HT-29 (cell line): ENCODE results near the gene CCZ1. TPM values are rescaled to one million over a fixed set of nuclear protein-coding genes. Genes with fewer than 3 reads are reported as not detected.
"Not testable (repeated sequence)": the region's sequence is repeated elsewhere in the genome, so short reads cannot be mapped to it uniquely, and the experiment has no call there.

Source experiments
- DNase-seq: peaks from one replicate; pipeline ENCODE4 v3.0.0-alpha.2; 2015; ENCODE audit warnings: low spot score
- total RNA-seq: library from RNA; depleted of rRNA; stranded (reverse); fragments of >200 nt; shearing (Covaris generic); gene quantifications from 2 replicates; pipeline ENCODE4 v1.2.3, GENCODE V29; 2014; rRNA removed

Gene CCZ1
- total RNA-seq, result 50.2 and 55.0 TPM in 2 replicates

DNA sequence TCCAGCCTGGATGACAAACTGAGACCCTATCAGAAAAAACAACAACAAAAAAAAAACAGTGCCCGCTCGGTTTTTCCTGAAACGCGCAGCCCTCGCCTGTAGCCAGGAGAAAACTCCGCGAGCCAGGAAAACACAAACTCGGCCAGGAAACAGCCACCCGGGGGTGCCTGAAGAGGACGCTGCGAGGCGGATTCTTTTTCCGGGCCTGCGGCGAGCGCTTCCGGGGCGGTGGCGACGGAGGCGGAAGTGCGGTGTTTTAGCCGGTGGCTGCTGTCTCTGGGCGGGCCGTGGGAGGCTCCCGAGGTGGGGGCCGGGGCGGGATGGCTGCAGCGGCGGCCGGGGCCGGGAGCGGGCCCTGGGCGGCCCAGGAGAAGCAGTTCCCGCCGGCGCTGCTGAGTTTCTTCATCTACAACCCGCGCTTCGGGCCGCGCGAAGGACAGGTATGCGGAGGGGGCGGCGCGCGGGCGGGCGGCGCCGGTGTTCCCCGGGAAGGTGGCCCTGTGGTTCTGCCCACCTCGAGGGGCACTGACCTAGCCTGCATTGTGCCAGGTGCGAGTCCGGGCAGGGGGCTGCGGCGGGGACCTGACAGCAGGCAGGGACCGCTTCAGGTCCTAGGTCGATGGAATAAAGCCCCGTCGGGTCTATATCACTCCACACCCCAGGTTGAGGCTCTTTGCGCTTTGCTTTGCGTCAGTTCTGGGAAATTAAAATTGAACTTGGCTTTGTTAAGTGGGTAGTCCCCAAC lies at the start of gene CCZ1:
Gene CCZ1 (plus strand): TSS at position 254 of the 745 bp plus-strand sequence. CDS start 67 bp downstream, at position 321.
- peak; percentile 55 for DNase-seq

- no peak for DNase-seq
Measured at GRCh38 chr7:5850944-5851343, 47.6 kb upstream of the CCZ1 start.

DNA sequence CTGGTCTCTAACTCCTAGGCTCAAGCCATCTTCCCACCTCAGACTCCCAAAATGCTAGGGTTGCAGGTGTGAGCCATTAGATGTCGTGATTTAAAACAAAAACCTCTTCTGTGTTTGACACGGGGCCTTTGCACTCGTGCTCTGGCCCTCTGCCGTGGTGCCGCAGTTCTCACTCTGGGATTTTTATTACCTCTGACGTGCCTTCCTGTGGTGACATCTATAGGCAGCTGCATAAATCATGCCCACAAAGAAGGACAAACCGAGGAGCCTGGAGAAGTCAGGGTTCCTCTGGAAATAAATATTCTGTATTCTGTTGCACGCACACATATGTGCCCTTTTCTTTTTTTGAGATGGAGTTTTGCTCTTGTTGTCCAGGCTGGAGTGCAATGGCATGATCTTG lies 43.8 kb upstream of the CCZ1 start:
- DNase-seq, result peak; percentile 22

DNA sequence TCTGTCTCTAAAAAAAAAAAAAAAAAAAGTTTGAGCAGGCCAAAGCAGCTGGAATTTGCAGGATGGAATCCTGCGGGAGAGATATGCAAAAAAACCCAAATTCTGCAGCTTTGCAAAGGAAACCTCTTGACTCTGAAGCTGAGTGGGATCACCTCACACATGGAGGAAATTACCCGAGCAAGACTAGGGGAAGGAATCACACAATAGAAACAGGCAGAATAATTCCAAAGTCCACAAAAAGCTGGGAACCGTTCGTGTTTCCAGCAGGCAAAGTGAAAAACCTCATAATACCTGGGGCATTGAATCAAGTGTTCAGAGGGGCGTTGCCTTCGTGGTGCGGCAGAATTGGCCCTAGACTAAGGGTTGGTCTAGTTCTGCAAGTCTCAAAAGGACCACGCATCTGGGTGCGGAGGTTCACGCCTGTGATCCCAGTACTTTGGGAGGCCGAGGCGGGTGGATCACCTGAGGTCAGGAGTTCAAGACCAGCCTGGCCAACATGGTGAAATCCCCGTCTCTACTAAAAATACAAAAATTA lies 41.4 kb upstream of the CCZ1 start:
- DNase-seq, result not testable (repeated sequence)

DNA sequence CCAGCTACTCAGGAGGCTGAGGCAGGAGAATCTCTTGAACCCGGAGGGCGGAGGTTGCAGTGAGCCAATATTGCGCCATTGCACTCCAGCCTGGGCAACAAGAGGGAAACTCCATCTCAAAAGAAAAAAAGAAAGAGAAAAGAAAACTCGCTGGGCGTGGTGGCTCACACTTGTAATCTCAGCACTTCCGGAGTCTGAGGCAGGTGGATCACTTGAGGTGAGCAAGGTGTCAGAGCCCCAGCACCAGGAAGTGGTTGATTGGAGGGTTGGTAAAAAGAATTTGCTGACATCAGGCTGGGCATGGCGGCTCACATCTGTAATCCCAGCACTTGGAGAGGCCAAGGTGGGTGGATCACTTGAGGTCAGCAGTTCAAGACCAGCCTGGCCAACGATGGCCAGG lies 40.0 kb upstream of the CCZ1 start:
- DNase-seq, result not testable (repeated sequence)

- DNase-seq, result not testable (repeated sequence)
Measured at GRCh38 chr7:5861281-5861680, 37.3 kb upstream of the CCZ1 start.

GRCh38 chr7:5862753-5863366 lies 35.7 kb upstream of the CCZ1 start:
- not testable (repeated sequence) for DNase-seq

DNA sequence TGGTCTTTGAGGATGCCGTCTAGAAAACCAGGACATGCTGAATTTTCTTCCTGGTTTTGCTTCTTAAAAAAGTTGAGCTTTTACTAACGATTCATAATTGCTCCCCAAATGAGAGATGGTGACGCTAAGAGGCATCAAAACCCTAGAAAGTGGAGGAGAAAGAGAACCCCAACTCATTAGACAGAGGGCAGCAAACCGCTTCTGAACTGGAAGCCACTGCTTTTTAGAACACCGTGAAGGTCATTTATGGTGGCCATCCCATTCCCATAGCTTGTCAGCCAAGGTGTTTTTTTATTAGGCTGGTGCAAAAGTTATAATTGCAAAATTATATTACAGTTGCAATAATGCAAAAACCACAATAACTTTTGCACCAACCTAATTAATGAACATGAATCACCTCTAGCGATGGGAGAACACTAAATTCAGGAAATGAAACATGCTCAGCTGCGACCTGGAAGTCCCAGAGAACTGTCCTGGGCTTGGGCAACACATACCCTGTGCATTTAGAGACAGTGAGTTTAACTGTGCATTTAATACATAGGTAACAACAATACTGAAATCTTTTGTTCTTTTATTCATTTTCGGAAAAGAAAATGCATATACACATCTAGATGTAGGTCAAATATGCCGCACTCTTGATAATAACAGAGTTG lies 33.1 kb upstream of the CCZ1 start:
- not testable (repeated sequence) for DNase-seq

- DNase-seq, result no peak
Measured at GRCh38 chr7:5867060-5867459, 31.5 kb upstream of the CCZ1 start.

- DNase-seq, result peak; percentile 9
Measured at GRCh38 chr7:5868928-5869341, 29.6 kb upstream of the CCZ1 start.

DNA sequence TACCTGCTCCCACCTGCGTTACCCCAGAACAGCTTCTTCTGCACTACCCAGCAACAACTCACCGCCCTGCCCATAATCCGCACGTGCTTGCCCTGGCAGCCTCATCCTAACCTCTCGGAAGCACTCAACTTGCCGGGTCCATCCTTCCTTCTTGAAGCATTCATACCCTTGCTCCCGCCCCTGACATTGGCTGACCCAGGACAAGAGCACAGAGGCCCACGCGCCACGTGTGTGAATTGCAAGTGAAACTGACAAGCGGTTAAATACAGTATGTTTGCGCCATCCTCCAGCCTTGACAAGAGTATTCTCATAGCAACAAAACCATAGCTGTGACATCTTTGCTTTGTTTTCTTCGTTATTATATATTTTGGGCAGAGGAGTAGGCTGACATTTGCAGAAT lies 28.8 kb upstream of the CCZ1 start:
- DNase-seq, result no peak

DNA sequence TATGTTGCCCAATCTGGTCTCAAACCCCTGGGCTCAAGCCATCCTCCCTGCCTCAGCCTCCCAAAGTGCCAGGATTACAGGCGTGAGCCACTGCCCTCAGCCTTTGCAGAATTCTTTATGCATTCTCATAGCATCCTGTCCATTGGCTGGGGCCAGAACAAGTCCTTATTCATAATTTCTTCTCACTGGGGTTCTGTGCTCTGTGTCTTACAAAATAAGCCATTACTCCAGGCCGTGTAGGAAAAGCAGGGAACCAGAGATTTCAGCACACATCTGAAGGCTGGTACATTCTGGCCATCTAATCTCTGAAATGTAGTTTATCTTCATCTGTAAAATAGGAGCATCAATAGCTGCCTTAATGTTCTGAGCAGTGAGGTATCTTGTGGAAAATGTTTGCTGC lies 28.2 kb upstream of the CCZ1 start:
- no peak for DNase-seq

DNA sequence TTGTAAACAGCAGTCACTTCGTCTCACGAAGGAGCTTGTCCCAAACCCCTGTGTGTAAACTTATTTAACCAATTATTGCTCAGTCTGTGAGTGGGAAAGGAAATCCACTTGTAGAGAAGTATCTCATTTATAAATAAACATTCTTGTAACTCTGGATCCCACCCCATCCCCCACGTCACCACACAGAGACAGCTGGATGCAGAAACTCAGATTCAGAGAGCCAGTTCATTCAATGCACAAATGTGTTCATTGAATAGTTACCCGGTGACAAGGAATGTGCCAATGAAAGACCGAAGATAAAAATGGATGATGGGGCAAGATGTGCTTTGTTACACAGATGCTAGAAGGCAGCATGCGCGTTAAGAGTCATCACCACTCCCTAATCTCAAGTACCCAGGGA lies 26.2 kb upstream of the CCZ1 start:
- DNase-seq, result no peak

- DNase-seq, result not testable (repeated sequence)
Measured at GRCh38 chr7:5879591-5879990, 18.9 kb upstream of the CCZ1 start.

GRCh38 chr7:5880106-5880505 lies 18.4 kb upstream of the CCZ1 start:
- not testable (repeated sequence) for DNase-seq

GRCh38 chr7:5884431-5884830 lies 14.1 kb upstream of the CCZ1 start:
- DNase-seq, result not testable (repeated sequence)

- DNase-seq, result not testable (repeated sequence)
Measured at GRCh38 chr7:5888021-5888420, 10.5 kb upstream of the CCZ1 start.

- not testable (repeated sequence) for DNase-seq
Measured at GRCh38 chr7:5890244-5890643, 8.3 kb upstream of the CCZ1 start.

DNA sequence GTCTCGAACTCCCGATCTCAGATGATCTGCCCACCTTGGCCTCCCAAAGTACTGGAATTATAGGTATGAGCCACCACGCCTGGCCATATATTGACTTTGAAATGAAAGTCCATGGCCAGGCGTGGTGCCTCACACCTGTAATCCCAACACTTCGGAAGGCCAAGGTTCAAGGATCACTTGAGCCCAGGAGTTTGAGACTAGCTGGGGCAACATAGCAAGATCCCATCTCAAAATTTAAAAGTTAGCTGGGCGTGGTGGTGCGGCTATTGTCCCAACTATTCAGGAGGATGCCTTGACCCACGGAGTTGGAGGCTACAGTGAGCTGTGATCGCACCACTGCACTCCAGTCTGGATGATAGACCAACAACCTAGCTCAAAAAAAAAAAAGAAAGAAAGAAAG lies 6.0 kb upstream of the CCZ1 start:
- no peak for DNase-seq

DNA sequence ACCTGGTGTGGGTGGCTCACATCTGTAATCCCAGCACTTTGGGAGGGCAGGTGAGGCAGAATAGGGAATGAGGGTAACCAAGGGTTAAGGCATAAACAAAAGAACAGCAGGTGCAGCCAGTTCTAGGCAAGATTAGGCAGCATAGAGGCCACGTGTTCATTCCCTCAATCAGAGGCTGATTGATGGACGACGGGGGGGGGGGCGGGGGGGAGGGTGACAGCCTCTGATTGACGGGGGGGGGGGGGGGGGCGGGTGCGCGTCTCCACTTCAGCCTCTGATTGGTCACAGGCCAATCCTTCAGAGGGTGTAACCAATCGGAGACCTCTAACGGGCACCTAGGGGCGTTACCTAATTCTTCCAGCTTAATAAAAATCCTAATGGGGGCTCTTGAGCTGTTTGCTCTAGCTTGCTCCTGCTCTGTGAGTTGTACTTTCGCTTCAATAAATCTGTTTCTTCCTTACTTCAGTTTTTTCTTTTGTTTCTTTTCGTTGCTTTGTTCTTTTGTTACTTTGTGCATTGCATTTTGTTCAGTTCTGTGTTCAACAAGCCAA lies 1.1 kb upstream of the CCZ1 start:
- not testable (repeated sequence) for DNase-seq

DNA sequence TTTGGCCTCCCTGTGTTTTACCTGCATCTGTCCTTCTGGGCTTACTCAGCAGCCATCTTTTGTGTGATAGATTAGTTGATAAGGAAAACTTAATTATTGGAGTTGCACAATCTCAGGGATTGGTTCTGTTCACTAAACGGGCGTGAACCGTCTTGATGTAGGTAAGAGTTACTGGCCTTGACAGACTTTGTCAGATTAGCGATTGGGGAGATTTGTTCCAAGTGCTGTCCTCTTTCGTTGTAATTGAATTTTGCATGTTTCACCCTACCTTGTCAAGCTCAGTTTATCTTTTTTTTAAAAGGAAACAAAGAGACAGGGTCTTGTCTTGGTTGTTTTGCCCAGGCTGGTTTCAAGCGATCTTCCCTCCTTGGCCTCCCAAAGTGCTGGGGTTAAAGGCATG lies 4.5 kb downstream of the CCZ1 start:
- not testable (repeated sequence) for DNase-seq

DNA sequence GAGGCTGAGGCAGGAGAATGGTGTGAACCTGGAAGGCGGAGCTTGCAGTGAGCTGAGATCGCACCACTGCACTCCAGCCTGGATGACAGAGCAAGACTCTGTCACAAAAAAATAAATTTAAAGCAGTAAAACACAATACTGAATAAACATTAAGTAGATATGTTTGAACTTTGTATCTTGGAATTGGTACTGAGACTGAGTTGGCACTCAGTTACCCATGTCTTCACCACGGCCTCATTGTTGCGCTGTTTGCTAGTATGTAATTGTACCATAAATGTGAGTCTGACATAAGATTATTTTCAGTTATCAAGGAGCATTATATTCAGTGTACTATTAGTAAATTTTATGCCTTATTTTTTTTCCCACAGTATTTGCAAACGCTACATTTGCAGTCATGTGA lies 6.2 kb downstream of the CCZ1 start:
- not testable (repeated sequence) for DNase-seq
